HG03108 (cell line): ENCODE data around the gene SMIM41.
A peak's percentile ranks its signal among the peaks of the same experiment; 100 is the strongest.

ENCODE experiments used
- ATAC-seq: cut with Tn5 transposase; IDR thresholded peaks from one replicate; pipeline ENCODE4 v1.9.1; 2021; ENCODE audit warnings: moderate library complexity; ENCODE audit not compliant: unreplicated experiment

Gene SMIM41

GRCh38 chr12:52079576-52080402, at the start of gene SMIM41:
TSS of gene SMIM41 (plus strand) at chr12:52079704. CDS start at chr12:52079780, 76 bp downstream.
- no peak for ATAC-seq

GRCh38 chr12:52032446-52032803, 47.1 kb upstream of the SMIM41 start:
- no peak for ATAC-seq

GRCh38 chr12:52032804-52033445, 46.6 kb upstream of the SMIM41 start:
- ATAC-seq, result peak; percentile 85

- ATAC-seq, result no peak
These were observed 45.9 kb upstream of the SMIM41 start for GRCh38 chr12:52033446-52034140.

- ATAC-seq, result no peak
These were observed 44.3 kb upstream of the SMIM41 start for GRCh38 chr12:52035190-52035589.

- no peak for ATAC-seq
These were observed 43.6 kb upstream of the SMIM41 start for GRCh38 chr12:52035926-52036325.

- ATAC-seq, result peak; percentile 42
These were observed 42.8 kb upstream of the SMIM41 start for GRCh38 chr12:52036587-52037171.

GRCh38 chr12:52037248-52037861, 42.1 kb upstream of the SMIM41 start:
- ATAC-seq, result peak; percentile 1

GRCh38 chr12:52038447-52038846, 41.1 kb upstream of the SMIM41 start:
- ATAC-seq, result no peak

- ATAC-seq, result no peak
These were observed 38.5 kb upstream of the SMIM41 start for GRCh38 chr12:52041035-52041434.

GRCh38 chr12:52041695-52042123, 37.8 kb upstream of the SMIM41 start:
- ATAC-seq, result no peak

- ATAC-seq, result no peak
These were observed 36.7 kb upstream of the SMIM41 start for GRCh38 chr12:52042706-52043385.

GRCh38 chr12:52043386-52044212, 35.9 kb upstream of the SMIM41 start:
- no peak for ATAC-seq

GRCh38 chr12:52044292-52044983, 35.1 kb upstream of the SMIM41 start:
- ATAC-seq, result no peak

- ATAC-seq, result no peak
These were observed 33.7 kb upstream of the SMIM41 start for GRCh38 chr12:52045794-52046199.

- ATAC-seq, result no peak
These were observed 32.6 kb upstream of the SMIM41 start for GRCh38 chr12:52046859-52047258.

GRCh38 chr12:52049286-52049685, 30.2 kb upstream of the SMIM41 start:
- no peak for ATAC-seq

- no peak for ATAC-seq
These were observed 29.8 kb upstream of the SMIM41 start for GRCh38 chr12:52049688-52050087.
